Upper lobe of left lung (tissue), 4 donors: ENCODE data around the gene SVEP1.

ENCODE experiments used
- POLR2A ChIP-seq, 4 donors: fragments of 450-650 bp; IDR thresholded peaks; one replicate each; pipeline ENCODE4 v1.5.1; 2016 to 2017; ENCODE audit warnings: antibody characterized with exemption in 4 of 4, mild to moderate bottlenecking in 2 of 4
- TF ChIP-seq, protein P1 (sequence below), 6 experiments: fragments of 450-650 bp in 4 of 6; fragments of 200-600 bp in 2 of 6; sonication (generic) in 2 of 6; IDR thresholded peaks; one replicate each; pipeline ENCODE4 v1.5.1; 2016 to 2019; ENCODE audit warnings: antibody characterized with exemption in 6 of 6

DNA sequence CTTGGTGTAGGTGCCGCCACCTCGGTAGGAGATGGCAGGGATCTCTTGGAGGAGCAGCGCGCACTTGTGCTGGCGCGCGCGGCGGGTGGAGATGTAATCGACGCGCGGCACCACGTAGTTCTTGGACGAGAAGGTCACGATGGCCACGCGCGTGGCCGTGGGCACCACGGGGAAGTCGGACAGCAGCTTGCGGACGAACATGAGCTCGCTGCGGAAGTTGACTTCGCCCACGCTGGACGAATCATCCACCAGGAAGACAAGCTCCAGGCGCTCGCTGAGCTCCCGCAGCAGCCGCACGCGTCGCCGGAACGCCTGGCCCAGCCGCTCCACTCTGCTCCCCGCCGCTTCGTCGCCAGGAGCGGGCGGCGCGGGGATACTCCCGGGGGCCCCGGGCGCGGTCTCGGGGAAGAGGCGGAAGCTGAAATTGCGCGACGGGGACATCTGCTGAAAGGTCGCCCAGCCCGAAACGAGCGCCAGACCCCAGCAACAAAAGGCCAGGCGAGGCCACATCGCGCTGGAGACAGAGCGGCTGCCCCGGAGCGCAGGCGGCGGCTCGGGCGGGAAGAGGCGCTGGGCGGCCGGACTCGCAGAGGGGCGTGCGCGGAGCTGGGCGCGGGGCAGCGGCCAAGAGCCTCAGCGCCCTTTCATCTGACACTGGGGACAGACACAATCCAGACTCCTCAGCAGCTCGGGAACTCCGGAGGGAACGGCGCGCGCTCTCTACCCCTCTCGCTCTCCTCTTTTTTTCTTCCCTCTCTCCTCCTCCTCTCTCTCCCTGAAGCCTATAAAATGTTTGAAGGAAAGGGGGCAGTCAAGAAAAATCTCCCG lies at the start of gene SVEP1:
- TF ChIP-seq, protein P1, sequence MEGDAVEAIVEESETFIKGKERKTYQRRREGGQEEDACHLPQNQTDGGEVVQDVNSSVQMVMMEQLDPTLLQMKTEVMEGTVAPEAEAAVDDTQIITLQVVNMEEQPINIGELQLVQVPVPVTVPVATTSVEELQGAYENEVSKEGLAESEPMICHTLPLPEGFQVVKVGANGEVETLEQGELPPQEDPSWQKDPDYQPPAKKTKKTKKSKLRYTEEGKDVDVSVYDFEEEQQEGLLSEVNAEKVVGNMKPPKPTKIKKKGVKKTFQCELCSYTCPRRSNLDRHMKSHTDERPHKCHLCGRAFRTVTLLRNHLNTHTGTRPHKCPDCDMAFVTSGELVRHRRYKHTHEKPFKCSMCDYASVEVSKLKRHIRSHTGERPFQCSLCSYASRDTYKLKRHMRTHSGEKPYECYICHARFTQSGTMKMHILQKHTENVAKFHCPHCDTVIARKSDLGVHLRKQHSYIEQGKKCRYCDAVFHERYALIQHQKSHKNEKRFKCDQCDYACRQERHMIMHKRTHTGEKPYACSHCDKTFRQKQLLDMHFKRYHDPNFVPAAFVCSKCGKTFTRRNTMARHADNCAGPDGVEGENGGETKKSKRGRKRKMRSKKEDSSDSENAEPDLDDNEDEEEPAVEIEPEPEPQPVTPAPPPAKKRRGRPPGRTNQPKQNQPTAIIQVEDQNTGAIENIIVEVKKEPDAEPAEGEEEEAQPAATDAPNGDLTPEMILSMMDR (IDR thresholded peaks at IDR 0.05): no peak
- TF ChIP-seq POLR2A (IDR thresholded peaks at IDR 0.05): no peak
